Thyroid gland (tissue), 4 donors: Measurements from ENCODE around the gene RNPEPL1.

Source experiments
- CTCF ChIP-seq, 6 experiments: fragments of 200-600 bp in 3 of 6; fragments of 450-650 bp in 3 of 6; sonication (generic) in 3 of 6; IDR thresholded peaks; one replicate each; pipeline ENCODE4 v1.5.1; 2016 to 2019; ENCODE audit warnings: antibody characterized with exemption in 6 of 6, mild to moderate bottlenecking in 2 of 6, inconsistent platforms in 1 of 6, moderate library complexity in 1 of 6
- POLR2A ChIP-seq, 2 donors: fragments of 450-650 bp; IDR thresholded peaks; one replicate each; pipeline ENCODE4 v1.6.1; 2017; ENCODE audit warnings: antibody characterized with exemption in 2 of 2, mild to moderate bottlenecking in 2 of 2, moderate library complexity in 1 of 2

- TF ChIP-seq CTCF (IDR thresholded peaks at IDR 0.05) (no peak), POLR2A (IDR thresholded peaks at IDR 0.05) (no peak)
These were observed 27.2 kb downstream of the RNPEPL1 start for GRCh38 chr2:240595381-240596079.
